ENCODE measurements around the gene PLXNA3.
A peak's percentile ranks its signal among the peaks of the same experiment; 100 is the strongest.

PLXNA3 gene

DNA sequence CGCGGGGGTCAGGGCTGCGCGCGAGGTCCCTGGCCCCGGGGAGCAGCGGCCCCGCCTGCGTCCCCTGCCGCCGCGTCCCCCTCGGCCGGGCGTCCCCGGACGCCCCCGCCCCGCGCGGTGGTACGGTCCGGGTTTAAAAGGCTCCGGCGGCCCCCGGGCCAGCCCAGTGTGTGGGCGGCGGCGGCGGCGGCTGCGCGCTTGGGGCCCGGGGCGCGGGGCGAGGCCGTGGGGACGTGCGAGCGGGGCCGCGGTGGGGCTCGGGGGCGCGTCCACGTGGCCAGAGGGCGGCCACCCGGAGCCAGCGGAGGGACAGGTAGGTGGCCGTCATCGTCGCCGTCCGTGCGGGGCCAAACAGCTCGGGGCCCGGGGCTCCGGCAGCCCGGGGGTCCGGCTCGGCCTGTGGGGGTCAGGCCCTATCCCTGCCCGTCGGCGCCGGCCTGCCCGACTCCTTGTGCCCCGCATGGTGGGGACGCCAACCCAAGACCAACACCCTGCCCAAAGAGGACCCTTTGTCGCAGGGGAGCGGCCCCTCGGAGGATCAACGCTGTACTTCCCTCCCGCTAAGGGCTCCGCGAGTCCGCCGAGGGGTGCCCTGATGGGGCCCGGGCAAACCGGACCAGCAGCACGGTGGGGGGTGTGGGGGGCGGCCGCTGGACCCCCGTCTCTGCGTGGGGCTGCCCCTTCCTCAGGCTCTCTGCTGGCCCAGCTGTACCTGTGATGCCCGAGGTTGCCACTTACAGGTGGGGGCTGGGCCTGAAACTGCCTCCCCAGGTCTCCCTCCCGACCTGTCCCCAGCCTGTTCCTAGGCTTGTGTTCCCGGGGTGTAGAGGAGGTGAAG lies at the start of gene PLXNA3:
TSS of gene PLXNA3 (plus strand) at position 166 of the 838 bp plus-strand sequence. CDS start 1,903 bp downstream, outside the sequence.
- peak; percentile 78 for DNase-seq

DNA sequence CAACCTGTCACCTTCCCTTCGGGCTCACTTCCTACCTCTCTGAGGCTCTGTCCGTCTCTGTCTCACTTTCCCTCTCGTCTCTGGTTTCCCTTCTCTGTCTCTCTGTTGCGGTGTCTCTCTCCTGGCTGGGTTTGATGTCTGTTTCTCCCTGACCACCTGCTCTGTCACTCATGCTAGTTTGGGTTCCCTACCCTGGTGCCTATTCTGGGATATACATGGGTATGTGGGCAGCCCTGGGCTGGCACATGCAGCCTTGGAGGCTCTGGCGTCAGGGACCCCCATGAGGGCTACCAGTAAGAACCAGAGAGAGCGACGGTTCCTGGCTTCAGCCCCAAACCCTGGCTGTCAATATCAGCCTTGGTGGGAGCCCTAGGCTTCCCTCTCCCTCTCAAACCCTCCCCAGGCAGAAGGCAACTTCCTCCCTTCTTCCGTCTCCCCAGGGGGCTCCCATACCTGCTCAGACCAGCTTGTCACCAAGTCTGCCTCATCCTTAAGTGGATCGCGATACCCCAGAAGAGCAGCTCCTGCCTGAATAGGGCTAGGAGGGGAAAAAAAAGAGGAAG lies 49.3 kb upstream of the PLXNA3 start:
- DNase-seq = no peak

DNA sequence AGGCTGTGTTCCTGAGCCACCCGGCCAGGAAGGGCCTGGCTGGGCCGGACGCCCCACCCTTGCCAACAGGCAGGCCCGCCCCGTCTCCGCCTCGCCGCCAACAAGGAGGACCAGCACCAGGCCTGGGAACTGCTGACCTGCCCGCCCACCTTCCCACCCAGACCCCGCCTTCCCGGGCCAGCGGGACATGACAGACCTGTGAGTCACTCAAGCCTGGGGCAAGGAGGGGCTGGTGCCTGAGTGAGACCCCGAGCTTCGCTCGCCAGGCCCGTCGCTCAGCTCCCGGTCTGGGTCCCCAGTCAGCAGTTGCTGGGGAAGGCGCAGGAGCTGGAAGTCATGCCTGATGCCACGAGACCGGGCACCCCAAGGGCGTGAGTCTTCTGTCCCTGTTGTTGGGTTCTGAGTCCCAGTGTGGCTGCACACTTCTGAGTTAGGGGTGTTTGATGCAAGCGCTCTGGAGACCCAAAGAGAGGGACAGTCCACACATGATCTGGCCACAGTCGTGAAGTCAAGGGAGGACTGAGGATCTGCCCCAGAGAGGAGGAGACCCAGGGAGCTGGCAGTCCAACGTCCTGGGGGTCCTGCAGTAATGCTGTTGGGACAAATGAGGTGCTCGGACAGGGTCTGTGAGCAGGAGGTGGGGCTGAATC lies 48.7 kb upstream of the PLXNA3 start, which contains the start of gene DNASE1L1:
TSS of gene DNASE1L1 (minus strand) at position 33 of the 650 bp plus-strand sequence. CDS start 3,686 bp downstream, outside the sequence.
- peak; percentile 21 for DNase-seq

DNA sequence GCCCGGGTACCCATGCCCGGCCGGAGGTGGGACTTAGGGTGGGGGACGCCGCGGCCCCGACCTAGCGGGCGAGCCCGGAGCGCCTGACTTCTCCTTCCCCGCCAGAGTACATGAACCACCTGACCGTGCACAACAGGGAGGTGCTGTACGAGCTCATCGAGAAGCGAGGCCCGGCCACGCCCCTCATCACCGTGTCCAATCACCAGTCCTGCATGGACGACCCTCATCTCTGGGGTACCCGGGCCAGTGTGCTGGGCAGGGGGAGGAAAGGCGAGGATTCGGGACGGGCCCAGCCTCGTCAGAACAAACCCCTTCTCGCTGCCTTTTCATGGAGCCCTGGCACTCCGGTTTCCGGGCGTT lies 46.1 kb upstream of the PLXNA3 start:
- peak; percentile 67 for DNase-seq

DNA sequence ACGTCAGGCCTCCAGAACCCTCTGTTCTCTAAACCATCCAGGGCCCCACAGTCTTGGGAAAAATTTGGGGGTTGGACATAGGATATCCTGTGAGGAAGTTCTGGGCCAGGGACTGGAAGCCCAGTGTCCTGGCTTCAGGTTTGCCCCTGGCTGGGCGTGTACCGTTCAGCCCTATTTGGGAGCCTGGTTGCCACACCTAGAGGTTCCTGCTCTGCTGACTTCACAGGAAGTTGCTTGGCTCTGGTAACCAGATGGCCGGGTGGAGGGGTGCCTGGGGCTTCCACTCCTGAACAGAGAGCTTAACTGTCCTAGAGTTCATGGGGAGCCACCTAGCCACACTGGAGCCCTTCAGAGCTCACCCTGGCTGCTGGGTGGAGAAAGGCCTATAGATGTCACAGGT lies 45.6 kb upstream of the PLXNA3 start:
- DNase-seq = peak; percentile 56

DNA sequence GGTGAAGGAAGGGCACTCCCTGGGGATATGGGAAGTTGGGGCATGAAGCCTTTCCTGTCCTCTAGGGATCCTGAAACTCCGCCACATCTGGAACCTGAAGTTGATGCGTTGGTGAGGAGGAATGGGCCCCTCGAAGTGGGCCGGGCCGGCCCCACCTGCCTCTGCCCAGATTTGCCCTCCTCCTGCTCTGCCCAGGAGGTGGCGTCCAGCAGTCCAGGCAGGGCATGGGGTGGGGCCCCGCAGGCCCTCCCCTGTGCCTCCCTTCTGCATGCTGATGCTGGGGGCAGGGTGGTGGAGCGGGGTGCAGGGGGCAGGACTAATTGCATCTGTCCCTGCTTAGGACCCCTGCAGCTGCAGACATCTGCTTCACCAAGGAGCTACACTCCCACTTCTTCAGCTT lies 44.9 kb upstream of the PLXNA3 start:
- no peak for DNase-seq

DNA sequence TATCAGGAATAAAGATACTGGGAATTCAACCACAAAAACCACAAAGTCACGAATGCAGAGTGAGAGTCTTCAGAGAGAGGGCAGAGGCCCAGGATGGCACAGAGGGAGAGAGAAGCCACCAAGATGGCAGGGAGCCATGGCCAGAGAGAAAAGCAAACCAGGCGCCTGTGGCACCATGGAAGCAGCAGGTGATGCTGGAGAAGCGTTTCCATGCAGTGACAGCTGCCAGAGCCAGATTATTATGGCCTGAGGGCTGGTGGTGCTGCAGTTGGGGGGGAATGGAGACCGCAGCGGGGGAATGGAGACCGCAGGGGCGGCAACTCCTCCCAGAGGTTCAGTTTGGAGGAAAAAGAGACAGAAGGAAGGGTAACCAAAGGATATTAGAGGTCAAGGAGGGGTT lies 40.9 kb upstream of the PLXNA3 start:
- DNase-seq = no peak

DNA sequence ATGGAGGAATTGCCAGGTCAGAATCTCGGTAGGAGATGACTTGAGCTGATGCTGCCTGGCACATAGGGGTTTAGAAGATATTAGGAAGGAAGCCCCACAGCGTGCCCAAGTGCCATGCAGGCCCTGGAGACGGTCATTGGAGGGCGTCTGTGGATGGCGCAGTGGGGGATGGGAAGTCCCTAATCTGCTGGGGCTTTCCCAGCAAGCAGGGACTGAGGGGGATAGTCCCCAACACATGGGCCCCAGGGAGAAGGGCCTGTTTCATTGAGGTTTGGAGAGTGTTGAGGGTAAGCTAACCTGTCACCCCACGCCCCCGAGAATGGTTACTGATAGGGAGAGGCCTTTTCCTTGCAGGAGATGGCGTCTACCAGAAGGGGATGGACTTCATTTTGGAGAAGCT lies 38.9 kb upstream of the PLXNA3 start:
- DNase-seq = no peak

DNA sequence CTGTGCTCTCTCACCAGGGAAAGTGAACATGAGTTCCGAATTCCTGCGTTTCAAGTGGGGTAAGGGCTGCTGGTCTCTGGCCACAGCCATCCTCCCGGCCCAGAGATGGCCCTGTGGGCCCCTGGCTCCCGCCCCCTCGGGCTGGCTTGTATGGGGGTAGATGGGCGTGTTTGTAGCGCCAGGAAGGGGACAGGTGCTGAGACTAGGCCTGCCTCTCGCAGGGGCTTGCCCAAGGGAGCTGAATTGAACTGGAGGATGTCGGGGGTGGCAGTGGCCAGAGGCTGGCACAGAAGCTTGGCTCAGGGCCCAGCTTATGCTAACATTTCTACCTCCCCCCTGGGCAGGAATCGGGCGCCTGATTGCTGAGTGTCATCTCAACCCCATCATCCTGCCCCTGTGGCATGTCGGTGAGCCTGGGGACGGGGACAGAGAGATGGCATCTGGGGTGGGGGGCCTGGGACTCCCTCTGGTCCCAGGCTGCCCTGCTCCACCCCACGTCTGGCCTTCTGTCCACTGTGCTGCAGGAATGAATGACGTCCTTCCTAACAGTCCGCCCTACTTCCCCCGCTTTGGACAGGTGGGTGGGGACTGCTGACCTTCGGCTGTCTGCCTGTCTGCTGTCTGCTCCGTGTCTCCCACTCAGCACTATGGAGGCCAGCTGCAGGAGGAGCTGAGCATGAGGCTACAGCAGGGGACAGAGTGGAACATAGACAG lies 38.2 kb upstream of the PLXNA3 start:
- DNase-seq = no peak

DNA sequence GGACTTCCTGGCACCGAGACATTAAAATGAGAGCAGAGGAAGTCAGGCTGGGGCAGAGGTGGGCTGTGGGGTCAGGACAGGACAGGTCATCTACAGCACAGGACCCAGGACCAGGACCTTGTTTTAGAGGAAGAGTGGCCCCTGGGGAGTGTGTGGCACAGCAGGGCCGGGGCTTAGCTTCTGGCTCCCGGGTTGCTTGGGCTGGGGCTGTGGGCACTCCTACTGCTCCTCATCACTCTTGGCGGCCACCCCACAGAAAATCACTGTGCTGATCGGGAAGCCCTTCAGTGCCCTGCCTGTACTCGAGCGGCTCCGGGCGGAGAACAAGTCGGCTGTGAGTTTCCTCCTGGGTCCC lies 37.7 kb upstream of the PLXNA3 start:
- no peak for DNase-seq

DNA sequence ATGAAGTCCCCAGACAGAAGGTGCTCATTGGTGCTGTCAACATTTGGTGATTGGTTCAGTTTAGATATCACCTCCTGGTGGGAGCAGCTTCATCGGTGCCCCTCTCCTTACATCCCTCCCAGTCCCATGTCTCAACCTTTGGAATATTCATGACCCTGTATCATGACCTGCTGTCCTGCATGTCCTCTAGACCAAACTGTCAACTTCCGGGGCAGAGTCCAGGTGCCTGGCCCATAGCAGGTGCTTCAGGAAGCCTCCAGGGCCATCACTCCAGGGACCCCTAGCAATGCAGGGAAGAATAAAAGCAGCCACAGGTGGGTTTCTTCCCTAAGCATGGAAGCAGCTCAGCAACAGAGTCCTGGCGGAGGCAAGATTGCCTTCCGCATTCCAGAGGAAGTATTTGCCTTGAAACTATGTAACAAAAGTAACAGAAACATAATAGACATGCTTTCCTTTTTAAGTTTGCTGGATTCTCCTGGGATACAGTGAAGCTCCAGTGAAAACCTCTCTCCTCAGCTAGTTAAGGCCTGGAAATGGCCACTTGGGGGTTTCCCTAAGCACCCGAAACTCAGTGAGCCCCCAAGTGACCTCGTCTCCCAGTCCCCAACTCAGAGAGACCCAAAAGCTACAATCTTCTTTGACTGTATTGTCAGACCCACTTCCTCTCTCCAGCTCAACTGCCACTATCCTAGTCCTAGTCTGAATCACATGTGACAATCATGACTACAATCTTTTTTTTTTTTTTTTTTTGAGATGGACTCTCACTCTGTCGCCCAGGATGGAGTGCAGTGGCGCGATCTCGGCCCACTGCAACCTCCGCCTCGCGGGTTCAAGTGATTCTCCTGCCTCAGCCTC lies 30.9 kb upstream of the PLXNA3 start:
- DNase-seq = no peak

DNA sequence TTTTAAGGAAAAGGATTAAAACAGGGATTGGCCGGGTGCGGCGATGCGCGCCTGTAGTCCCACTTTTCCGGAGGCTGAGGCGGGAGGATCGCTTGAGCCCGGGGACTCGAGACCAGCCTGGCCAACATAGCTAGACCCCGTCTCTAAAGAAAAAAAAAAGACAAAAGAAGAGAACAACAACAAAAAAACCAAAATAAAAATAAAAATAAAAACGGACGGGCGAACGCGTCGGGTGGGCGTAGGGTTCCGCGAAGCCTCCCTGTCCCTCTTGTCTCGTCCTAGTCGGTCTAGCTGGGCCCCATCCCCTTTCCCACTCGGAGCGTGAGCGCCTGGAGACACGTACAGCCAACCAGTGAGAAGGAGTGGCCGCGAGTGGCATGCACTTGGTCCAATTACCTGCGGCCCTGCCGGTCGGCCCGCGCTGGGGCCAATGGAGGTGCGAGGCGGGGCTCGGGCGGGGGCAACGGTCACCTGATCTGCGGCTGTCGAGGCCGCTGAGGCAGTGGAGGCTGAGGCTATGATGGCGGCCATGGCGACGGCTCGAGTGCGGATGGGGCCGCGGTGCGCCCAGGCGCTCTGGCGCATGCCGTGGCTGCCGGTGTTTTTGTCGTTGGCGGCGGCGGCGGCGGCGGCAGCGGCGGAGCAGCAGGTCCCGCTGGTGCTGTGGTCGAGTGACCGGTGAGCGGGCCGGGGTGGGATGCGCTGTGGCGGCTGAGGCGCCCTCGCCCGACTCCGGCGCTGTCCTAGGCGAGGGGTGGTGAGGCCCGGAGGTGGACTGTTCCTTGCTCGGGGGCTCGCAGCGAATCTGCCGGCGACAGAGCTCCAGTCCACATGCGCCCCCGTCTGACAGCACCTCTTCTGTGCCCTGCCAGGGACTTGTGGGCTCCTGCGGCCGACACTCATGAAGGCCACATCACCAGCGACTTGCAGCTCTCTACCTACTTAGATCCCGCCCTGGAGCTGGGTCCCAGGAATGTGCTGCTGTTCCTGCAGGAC lies 29.6 kb upstream of the PLXNA3 start, which contains the start of gene ATP6AP1:
TSS of gene ATP6AP1 (plus strand) at position 502 of the 996 bp plus-strand sequence. CDS start at position 518, 16 bp downstream.
- peak; percentile 91 for DNase-seq

DNA sequence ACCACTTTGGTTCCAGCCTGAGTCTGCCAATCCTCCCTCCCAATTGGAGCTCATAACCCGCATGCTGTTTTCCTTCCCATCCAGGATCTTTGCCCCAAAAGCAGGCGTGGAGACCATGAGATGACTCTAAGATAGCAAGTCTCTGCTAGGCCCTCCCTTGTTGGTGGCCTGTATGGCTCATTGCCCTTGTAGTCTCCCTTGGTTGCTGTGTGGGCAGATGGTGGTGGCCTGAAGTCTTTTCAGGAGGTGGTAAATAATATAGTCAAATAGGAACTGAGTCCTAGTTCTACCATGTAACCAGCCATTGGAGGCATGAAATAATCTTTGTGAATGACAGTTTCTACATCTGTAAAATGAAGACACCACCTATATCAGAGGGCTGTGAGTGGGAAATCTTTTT lies 28.4 kb upstream of the PLXNA3 start:
- DNase-seq = no peak

DNA sequence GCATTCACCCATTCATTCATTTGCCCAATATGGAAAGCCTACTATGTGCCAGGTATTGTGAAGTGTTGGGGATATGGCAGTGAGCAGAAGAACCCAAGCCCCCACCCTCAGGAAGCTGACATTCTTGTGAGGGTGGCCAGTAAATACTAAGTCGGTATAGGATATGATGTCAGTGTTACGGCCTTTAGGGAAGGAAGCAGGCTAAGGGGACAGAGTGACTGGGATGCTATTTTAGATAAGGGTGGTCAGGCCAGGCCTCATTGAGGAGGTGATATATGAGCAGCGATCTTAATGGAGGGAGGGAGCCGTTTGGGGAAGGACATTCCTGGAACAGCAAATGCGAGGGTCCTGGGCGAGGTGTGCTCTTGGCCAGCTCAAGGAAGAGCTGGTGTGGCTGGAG lies 27.6 kb upstream of the PLXNA3 start:
- no peak for DNase-seq

DNA sequence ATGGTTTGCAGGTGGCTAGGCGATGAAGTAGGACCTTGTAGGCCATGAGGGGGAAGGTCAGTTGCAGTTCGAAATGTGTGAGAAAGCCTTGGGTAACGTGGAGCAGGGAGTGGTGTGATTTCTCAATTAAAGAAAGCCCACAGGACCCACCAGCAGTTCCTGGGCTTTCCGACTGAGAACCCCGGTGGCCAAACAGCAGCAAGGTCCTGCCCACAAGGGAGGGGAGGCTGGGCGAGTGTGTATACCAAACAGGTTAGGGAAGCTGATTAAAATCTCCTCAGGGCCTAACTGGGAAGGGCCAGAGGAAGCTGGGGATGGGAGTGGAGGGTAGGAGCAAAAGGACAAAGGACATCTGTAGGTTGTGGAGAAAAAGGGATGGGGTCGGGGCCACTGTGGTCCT lies 27.2 kb upstream of the PLXNA3 start:
- no peak for DNase-seq

DNA sequence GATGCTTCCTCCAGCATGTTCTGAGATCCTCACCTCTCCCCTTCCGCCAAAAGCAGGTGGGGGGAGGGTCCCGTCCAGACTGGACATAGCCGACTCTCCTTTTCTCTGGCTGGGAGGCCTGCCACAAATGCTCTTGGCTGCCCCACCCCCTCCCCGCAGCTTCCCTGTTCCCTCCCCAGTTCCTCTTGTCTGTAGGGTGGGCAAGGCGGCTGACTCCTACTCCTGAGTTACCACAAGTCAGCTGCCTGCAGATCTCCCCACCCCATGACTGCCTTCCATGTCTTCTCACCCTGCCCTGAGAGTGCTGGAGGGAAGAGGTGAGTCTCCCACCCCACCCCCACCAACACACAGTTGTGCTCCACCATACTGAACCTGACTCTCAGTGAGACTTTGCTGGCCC lies 26.7 kb upstream of the PLXNA3 start:
- DNase-seq = no peak

DNA sequence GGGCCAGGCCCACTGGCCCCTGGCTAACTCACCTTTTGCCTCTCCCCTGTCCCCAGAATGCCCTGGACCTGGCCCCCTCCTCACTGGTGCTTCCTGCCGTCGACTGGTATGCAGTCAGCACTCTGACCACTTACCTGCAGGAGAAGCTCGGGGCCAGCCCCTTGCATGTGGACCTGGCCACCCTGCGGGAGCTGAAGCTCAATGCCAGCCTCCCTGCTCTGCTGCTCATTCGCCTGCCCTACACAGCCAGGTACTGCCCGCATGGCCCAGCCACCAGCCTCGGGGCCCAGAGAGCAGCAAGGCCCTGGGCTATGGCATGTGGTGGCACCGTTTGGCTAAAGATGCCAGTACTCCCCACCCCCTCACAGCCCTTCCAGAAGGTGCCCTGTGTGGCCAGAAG lies 25.9 kb upstream of the PLXNA3 start:
- no peak for DNase-seq

DNA sequence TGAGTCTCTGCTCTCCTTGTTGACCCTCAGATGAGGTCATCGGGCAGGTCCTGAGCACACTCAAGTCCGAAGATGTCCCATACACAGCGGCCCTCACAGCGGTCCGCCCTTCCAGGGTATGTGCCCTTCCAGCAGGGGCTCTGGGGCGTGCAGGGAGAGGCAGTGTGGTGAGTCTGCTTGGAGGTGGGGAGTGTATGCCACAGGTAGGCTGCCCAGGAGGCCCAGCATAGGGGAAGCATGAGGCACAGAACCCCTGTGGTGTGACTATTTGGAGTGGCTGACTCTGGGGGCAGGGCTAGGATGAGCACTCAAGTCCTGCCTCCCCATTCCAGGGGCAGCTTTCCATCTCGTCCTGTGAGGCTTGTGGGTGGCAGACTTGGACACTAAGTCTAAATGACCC lies 24.5 kb upstream of the PLXNA3 start:
- DNase-seq = no peak

DNA sequence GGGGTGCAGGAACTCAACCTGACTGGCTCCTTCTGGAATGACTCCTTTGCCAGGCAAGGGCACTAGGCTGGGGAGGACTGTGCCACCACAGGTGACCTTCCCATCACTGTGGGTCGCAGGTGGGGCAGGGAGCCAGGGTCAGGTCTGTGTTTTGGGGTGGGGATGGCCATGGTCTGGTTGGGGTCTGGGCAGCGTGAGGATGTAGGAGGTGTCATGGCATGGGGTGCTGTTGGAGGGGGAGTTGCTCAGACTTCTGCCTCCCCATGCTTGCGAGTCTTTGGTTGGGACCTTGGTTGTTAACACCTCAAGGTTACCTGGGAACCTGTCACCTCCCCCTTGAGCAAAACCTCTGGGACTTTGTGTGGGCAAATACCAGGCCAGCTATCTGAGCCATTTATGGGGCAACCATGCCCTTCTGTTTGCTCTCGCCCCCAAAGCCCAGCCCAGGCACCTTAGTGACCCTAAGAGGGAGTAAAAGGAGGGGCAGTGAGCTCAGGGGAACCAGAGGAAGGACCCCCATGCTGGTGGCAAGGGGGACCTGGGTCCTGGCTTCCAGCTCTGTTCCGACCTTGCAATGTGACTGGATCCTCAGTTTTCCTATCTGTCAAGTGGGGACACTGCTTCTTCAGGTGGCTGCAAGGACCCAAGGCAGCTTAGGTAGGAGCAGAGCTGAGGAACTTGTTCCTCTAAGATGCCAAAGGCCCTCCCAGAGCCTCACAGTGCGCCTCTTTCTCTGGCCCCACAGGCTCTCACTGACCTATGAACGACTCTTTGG lies 23.5 kb upstream of the PLXNA3 start:
- DNase-seq = no peak

DNA sequence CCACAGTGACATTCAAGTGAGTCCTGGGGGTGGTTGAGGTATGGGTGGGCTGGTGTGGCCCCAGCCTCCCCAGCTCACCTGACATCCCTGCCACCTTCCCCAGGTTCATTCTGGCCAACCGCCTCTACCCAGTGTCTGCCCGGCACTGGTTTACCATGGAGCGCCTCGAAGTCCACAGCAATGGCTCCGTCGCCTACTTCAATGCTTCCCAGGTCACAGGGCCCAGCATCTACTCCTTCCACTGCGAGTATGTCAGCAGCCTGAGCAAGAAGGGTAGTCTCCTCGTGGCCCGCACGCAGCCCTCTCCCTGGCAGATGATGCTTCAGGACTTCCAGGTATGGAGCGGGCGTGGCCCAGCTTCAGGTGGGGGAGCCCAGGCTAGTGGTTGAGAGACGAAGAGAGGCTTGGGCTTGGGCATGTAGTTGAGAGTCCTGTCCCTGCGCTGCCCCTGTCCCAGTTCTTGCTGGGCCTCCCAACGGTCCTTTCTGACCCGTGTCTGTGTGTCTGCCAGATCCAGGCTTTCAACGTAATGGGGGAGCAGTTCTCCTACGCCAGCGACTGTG lies 22.8 kb upstream of the PLXNA3 start:
- DNase-seq = no peak
